NCI-H128 (cell line): ENCODE results near the gene DUSP2.

Experiments
- DNase-seq: peaks from one replicate; lab custom pipeline; 2025; ENCODE audit not compliant: unreplicated experiment; lab: John Stamatoyannopoulos, UW

The DUSP2 gene

DNA sequence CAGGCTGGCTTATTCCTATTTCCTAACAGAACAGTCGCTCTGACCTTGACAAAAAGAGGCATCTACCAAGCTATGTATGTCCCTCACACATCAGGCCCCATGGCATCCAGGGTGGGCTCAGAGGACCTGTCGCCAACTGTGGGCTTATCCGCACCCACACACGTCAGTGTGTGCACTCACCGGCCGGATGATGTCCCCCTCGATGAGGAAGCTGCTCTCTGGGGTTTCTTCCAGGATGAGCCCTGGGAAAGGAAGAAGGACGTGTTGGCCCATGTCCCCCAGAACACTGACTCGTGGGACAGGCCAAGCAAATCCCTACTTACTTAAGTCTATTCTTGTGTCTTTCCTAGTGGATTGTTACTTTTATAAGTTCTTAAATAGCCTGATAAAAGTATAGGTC lies 10.1 kb downstream of the DUSP2 start:
- no peak for DNase-seq

GRCh38 chr2:96134421-96134820 lies 10.8 kb downstream of the DUSP2 start:
- no peak for DNase-seq

DNA sequence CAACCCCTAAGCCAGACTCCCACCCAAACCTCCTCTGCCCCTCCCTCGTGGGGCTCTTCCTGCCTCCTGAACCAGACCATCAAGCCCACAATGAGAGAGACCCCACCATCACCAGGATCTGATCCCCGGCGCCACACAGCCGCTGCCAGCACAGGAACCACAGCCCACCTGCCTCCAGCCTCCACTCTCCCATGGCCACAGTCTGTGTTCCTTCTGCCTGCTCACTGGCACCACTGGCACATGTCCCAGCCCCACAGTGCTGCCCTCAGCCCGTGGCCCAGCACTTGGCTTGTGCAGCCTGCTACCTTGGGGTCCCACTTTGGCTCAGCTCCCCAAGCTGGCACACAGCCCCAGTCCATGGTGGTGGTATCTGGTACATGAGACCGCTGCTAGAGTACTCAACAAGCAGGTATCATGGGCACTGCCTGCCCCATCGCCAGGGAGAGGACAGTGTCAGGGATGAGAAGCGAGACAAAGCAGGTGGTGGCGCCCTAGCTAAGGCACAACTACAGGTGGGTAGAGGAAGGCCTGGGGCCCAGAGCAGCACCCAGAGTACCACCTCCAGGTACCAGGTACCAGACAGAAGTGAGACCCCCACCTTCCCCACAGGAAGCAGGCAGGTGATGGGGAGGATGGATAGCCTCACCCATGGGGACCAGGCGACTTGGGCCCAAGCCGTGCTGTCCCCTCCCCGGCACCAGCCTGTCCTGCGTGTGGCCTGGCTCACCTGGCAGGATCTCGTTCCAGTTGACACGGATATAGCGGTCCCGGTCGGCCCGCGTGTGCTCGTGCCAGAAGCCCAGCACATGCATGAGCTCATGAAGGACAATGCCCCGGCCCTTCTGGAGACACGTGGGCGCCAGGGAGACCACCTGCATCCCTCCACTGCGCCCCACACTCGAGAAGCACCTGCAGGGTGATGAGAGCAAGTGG lies 13.2 kb downstream of the DUSP2 start:
- DNase-seq, result no peak

GRCh38 chr2:96131152-96131812 lies 14.0 kb downstream of the DUSP2 start:
- DNase-seq, result no peak

GRCh38 chr2:96130483-96130882 lies 14.8 kb downstream of the DUSP2 start:
- DNase-seq, result no peak

GRCh38 chr2:96129528-96130120 lies 15.6 kb downstream of the DUSP2 start:
- DNase-seq, result no peak

DNA sequence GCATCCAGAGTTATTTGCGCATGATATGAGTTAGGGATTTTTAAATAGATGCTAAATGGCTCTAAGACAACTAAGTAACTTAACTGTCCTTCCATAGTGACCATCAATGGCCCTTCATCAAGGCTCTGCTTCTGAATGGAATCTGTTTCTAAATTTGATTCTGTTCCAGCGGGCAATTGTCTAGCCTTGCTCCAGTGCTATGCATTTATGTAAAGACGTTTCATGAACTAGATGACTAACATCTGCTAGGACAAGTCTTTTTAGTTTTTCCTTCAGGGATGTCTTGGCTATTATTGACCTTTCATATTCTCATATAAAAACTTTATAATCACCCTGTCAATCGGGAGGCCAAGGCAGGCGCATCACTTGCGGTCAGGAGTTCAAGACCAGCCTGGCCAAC lies 16.8 kb downstream of the DUSP2 start:
- no peak for DNase-seq

DNA sequence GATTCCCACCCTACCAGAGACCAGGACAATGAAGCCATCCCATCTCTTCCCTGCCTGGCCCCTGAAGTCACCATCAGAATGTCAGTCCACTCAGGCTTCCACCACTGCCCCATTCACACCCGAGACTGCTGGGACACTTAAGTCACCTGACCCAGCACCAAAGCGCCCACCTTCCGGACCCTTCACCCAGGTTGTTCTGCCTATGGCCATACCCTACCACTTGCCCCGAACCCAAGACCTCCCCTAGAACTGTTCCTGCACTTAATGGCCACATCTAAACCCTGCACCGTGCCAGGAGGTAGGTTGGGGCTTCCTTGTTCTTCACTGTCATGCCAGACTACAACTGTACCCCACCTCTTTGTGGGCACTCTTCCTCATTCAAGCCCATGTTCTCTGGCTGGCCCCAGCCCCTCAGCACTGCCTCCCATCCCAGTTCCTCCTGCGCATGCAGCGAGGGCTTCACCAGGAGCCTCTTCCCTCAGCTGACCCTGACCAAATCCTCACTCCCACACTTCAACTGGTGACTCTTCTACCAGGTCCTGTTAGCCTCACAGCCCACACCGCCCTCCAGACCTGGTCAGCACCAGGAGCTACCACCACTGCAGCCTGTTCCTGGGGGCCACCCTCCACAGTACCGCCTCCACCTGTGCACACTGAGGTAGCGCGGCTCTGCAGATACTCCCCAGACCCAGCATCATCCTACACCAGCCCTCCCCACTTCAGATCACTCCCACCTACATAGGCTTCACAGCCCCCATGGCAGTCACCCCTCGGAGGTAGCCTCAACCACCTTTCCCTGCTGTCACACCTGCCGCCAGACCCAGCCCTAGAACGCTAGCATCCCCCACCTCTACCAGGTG lies 20.6 kb downstream of the DUSP2 start:
- no peak for DNase-seq

DNA sequence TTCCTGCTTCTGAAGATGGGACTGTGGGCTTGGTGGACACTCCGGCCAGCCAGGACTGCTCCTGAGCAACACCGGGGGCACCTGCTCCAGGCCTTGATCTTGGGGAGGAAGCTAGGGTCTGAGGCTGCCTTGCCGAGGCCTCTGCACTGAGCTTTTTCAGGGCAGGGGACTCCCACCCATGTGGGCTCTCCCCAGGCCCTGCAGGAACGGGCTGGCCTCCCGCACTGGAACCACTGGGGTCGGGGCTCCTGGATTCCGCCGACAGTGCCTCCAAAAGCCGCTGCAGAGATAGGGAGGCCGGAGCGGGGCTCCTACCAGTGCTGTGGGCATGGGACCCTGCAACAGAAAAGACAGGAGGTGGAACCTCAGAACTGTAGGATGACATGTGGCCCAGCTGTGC lies 21.3 kb downstream of the DUSP2 start:
- no peak for DNase-seq

DNA sequence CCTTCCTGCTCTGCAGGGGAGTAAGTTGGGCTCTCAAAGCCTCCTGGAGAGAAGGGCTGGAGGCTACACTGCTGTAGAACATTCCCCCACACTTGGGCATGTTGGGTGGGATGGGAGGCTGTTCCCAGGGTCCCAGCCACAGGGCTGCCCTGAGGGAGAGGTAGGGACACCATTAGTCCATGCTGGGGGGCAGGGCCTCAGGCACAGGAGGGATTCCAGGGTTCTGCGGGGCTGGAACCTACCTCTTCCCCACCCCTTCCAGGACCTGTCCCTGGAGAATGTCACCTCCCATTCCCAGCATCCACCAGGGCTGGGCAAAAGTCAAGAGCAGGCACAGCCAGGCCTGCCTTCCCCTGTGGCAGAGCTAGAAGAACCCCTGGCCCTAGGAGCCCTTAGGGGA lies 21.9 kb downstream of the DUSP2 start:
- no peak for DNase-seq

- no peak for DNase-seq
These were observed 22.8 kb downstream of the DUSP2 start for GRCh38 chr2:96122391-96122790.

DNA sequence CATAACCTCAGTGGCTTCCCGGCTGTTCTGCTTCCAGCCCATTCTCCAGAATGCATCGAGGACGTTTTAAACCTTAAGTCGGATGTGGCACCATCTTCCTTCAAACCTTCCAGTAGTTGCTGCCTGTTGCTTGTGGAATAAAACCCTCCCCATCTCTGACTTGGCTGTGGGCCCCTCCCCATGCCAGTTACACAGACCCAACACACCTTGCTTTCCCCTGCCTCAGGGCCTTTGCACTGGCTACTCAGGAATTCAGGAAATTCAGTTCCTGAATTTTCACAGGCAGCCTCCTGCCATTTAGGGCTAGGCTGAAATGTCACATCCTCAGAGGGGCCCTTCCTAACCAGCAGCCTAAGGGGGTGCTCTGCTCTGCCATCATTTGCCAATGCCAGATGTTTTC lies 23.8 kb downstream of the DUSP2 start:
- DNase-seq, result no peak

DNA sequence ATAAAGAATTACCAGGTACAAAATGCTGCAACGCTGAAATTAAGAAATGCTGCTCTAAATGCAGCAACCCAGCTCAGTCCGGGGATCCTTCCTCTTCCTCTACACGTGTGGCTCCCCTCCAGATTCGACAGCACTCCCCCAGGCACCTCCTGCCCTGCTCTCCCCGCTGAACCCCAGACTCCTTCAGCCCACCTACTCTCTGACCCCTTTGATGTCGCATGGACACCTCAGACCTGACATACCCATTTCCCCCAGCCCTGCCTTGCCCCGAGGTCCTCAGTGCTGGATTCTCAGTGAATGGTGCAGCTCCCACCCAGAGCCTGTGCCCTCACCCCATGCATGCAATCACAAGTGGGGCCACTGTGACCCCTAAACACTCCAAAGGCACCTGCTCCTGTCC lies 24.2 kb downstream of the DUSP2 start:
- no peak for DNase-seq

DNA sequence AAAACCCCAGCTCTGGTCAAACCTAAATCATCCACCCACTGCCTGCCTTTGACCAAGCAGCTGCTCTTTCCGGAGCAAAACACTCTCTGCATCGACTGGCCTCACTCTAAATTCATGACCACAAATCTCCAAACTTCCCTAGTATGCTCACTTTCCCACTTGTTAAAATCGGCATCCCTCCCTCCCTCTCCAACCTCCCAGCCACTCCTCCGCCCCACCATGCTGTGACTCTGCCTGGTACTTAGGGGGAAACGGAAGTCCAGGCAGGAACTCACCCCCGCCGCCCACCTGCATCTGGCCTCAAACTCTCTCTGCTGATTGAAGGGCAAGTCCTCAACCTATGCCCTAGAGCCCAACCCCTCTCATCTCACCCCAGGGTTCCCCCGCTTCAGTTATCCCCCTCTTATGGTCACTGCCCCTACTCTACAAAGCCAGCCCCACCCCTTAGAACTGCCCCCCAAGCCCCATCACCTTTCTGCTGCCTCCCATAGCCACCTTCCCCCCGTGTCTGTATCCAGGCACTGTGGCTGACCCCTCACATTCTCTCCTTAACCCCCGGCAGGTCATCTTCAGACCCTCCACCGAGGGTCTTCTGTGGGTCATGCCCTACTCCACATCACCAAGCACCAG lies 25.0 kb downstream of the DUSP2 start:
- DNase-seq, result no peak

DNA sequence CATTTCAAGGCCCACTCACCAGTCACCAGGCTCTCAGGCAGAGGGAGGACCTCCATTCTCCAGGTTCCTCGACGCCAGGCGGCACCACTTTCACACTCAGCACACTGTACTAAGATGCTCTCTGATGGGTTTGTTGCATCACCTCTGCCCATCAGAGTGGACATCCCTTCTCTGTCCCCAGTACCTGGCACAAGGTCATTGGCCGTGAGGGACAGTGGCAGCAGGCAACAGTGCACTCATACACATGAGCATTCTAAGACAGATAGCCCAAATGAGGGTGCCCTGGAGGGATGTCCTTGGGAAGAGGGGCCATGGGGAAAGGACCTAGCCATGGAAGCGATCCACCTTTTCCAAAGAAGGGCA lies 25.9 kb downstream of the DUSP2 start:
- DNase-seq, result no peak

DNA sequence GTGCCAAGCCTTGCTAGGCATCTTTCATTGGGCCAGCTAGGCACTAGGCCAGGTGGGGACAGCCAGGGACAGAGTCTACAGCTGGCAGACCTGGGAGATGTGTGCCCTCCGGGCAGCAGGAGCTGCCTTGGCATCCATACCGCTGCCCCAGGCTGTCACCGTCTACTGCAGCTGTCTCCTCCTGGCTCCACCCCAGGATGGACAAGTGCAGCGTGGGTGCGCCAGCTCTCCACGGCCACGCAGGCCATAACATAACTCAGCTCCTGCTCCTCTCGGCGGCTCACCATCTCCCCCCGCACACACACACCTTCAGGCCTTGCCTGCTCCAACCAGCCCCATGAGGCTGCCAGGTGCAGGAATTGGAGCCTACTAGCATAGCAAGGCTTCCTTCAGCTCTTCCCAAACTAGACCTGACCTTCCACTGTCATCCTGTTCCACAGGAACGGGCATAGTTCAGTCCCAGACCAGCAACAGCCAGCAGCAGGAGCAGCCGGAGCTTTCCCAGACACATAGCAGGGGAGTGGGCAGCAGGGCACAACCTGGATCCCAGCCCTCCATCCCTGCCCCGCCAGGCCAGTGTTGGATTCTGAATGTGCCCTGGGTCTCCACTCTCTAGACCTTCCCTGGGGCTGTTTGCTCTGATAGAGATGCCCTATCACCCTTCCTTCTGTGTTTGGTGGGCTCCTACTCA lies 26.4 kb downstream of the DUSP2 start:
- DNase-seq, result no peak

DNA sequence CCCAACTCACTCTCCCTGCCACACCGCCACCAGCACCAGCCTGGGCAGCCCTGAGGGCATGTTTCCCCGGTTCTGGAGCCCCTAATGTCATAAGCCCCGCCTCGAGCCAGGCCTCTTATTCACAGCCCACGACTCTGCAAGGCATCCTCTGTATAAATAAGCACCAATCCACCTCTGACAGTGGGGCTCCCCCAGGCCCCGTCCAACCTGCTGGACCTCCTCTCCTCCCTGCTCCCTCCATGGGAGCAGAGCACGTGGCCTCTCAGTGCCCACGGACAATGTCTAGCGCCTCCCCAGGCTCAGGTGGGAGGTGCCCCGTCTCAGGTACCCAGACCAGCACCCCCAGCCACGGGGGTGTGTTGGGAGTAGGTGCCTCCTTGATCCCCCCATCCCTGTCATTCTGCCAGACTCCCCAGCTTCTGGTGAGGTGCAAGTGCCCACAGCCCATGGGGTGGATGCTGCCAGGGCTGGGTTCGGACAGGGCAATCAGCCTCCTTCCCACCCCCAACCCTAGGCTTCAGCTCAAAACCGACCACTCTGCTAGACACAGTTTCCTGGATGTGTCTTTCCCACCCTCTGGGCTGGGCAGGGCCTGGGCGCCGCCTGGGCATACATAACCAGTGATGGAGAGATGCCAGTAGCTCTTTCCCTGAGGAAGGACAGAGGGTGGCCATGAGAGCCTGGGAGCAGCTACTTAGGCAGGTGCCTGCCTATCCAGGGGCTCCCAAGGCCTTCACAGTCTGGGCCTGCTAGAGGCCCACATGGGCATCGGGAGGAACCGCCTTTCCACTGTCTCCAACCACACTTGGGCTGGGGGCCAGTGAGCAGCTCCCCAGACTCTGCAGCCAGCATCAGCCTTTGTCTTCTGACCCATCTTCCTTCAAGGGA lies 27.3 kb downstream of the DUSP2 start:
- DNase-seq, result no peak

DNA sequence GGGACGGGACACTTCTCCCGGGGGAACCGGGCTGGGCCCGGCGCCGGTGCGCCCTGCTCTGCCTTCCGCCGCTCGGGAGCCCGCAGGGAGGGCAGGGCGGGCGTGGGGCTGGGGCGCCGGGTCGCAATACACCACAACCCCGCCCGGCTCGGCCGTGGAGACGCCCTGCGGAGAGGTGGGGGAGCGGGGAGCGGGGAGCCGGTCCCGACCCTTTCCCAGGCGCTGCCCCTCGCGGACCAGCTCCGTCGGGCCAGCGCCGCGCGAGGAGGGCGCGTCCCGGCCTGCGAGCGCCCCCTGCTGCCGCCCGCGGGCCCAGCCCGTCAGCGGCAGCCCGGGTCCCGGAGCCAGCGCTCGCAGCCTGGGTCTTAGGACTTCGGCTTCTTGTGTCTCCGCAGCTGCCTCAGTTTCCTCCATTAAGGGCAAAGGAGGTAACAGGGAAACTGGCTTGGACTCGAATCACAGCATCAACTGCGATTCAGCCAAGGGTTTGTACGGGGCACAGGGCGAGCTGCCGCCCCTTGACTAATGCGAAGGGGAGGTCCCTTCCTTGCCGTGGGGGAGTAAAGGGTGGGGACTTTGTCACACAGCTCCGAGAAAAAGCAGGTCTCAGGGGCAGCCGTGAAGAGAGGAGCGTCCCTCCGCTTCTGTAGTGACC lies 28.2 kb downstream of the DUSP2 start:
- no peak for DNase-seq

GRCh38 chr2:96116424-96116878 lies 28.8 kb downstream of the DUSP2 start, which contains the start of gene ADRA2B:
ADRA2B (minus strand) TSS chr2:96116571; CDS start chr2:96116149, 422 bp downstream.
- peak; percentile 21 for DNase-seq
